ENCODE data around the gene CIDEB.

- TF ChIP-seq CTCF (IDR thresholded peaks at IDR 0.05), result no peak
- no peak for TF ChIP-seq POLR2A (IDR thresholded peaks at IDR 0.05)
These were observed 8.8 kb upstream of the CIDEB start for GRCh38 chr14:24316597-24316950.

Data from adrenal gland (tissue), 5 donors.